ENCODE results near the gene CINP.
"Not testable (repeated sequence)": the region's sequence is repeated elsewhere in the genome, so short reads cannot be mapped to it uniquely, and the experiment has no call there.

The CINP gene

DNA sequence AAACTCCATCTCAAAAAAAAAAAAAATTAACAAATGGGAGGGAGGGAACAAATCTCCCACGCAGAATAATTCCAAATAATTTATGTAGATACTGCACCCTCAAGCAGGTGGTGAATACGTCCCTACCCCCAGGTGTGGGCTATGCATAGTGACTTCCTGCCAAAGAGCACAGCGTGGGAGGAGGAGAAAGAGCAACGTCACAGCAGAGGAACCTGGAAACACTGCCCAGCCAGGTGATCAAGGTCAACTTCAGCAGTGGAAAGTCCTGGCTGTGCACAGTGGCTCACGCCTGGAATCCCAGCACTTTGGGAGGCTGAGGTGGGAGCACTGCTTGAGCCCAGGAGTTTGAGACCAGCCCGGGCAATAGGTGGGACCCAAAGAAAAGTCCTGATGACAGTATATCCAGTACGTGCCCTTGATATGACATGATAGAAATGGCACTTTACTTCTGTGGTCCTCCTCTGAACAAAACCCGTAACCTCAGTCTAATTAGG, 9.5 kb downstream of the CINP start:
- DNase-seq (ENCODE audit: low spot score): no peak

DNA sequence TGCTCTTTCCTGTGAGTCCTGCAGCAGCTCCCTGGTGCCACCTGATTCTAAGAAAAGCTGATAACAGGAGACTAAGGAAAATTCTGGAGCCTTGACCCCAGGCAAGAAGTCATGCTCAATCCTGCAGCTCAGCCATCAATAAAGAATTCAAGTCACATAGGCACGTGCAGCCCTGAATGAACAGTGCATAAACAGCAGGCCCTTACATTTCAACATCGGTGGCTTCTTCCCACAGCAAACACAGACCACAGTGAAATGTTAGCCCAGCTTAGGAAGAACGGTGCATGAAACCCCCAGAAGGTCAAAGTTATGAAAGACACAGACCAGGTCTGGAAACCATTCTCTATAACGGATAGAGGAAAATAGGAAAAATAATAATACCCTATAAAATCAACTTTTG, 10.5 kb downstream of the CINP start:
- DNase-seq (ENCODE audit: low spot score): no peak

DNA sequence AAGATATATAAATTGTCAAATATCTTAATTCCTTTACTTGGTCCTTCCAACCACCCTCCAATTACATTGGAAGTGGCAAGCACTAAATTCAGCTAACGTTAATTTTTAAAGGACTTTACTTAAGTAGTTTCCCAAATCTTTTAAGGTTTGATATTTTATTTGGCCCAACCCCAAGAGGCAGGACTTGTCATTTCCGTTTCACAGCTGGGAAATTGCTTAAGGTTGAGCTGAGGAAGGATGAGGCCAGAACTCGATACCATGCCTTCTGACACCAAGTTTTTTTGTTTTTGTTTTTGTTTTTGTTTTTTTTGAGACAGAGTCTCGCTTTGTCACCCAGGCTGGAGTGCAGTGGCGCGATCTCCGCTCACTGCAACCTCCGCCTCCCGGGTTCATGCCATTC, 11.1 kb downstream of the CINP start:
- not testable (repeated sequence) for DNase-seq (ENCODE audit: low spot score)

DNA sequence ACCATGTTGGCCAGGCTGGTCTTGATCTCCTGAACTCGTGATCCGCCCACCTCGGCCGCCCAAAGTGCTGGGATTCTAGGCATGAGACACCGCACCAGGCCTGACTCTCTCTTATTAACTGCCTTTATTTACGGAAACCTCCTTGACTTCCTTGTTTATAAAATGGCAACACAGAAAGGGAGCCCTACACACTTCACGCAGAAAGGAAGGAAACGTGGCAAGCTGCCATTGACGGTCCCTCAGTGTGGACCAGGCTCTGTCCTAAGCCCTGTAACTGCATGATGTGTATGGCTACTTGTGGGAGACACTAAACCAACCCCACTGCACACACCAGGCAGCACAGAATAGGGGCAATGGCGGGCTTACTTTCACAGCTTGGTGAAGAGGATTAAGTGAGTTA, 11.7 kb downstream of the CINP start:
- no peak for DNase-seq (ENCODE audit: low spot score)

DNA sequence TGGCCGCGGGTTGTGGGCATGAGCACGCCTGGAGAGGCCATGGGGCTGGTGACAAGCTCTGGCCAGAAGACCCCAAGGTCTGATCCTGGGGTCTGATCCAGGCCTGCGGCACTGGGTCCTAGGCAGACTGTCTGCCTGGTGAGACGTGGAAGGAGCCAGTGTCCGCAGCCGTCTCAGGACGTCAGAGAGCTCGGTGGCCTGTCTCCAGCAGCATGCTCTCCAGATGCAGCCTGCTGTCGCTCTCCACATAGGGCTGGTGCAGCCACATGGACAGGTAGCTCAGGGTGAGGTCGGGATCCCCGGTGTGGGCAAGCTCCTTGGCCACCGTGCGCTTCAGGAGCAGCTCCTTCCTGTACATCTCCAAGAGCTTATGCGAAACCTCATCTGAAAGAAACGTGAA, 14.3 kb downstream of the CINP start:
- DNase-seq (ENCODE audit: low spot score): no peak

DNA sequence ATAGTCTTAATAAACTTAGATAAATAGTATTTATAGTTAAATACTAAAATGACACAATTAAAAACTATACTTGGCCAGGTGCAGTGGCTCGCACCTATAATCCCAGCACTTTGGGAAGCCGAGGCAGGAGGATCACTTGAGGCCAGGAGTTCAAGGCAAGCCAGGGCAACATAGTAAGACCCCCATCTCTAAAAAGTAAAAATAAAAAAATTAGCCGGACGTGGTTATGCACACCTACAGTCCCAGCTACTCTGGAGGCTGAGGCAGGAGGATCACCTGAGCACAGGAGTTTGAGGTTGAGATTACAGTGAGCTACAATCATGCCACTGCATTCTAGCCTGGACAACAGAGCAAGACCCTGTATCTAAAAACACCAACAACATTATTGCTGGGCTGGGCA, 16.0 kb downstream of the CINP start:
- no peak for DNase-seq (ENCODE audit: low spot score)

DNA sequence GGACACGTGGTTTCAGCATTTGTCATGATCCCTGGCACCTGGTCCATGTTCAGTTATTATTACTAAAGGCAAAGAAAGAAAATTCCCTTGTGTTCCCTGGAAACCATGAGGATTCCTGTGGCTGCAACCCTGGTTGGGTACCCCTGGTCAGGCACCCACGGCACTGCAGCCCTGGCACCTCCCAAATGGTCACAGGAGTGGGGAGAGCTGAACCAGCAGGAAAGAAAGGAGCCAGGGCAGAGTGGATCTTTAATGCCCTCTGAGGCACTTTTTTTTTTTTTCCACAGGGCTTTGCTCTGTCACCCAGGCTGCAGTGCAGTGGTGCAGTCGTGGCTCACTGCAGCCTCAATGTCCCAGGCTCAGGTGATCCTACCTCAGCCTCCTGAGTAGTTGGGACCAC, 17.5 kb downstream of the CINP start:
- DNase-seq (ENCODE audit: low spot score): no peak

DNA sequence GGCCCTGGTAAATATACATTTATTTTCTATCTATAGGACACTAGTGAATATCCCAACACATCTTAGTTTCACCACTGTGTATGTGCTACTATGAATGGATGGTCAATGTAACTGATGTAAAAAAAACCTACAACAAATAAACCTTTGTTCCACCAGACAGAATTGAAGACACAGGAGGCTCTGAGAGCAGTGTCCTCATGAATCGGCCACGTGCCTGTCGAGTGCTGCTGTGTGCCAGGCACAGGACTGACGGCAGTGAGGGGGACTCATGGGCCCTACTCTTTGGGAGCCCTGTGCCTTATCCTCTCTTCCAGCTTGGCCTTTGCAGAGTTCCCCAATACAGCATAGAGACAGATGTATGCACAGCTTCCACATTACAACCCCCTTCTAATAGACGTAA, 18.2 kb downstream of the CINP start:
- DNase-seq (ENCODE audit: low spot score): no peak

- no peak for DNase-seq (ENCODE audit: low spot score)
Observed at GRCh38 chr14:102344084-102344483, 18.6 kb downstream of the CINP start.

GRCh38 chr14:102342238-102342637, 20.5 kb downstream of the CINP start:
- no peak for DNase-seq (ENCODE audit: low spot score)

DNA sequence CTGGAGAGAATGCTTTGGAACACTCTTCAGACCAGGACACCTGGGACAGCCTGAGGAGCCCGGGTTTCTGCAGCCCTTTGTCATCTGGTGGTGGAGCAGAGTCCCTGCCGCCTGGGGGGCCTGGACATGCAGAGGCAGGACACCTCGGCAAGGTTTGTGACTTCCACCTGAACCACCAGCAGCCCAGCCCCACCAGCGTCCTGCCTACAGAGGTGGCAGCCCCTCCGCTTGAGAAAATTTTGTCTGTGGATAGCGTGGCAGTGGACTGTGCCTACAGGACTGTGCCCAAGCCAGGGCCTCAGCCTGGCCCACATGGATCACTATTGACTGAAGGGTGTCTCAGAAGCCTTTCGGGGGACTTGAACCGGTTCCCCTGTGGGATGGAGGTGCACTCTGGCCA, 21.1 kb downstream of the CINP start:
- DNase-seq (ENCODE audit: low spot score): no peak

- DNase-seq (ENCODE audit: low spot score): no peak
Observed at GRCh38 chr14:102338724-102339123, 24.0 kb downstream of the CINP start.

GRCh38 chr14:102335163-102335562, 27.5 kb downstream of the CINP start:
- DNase-seq (ENCODE audit: low spot score): no peak

DNA sequence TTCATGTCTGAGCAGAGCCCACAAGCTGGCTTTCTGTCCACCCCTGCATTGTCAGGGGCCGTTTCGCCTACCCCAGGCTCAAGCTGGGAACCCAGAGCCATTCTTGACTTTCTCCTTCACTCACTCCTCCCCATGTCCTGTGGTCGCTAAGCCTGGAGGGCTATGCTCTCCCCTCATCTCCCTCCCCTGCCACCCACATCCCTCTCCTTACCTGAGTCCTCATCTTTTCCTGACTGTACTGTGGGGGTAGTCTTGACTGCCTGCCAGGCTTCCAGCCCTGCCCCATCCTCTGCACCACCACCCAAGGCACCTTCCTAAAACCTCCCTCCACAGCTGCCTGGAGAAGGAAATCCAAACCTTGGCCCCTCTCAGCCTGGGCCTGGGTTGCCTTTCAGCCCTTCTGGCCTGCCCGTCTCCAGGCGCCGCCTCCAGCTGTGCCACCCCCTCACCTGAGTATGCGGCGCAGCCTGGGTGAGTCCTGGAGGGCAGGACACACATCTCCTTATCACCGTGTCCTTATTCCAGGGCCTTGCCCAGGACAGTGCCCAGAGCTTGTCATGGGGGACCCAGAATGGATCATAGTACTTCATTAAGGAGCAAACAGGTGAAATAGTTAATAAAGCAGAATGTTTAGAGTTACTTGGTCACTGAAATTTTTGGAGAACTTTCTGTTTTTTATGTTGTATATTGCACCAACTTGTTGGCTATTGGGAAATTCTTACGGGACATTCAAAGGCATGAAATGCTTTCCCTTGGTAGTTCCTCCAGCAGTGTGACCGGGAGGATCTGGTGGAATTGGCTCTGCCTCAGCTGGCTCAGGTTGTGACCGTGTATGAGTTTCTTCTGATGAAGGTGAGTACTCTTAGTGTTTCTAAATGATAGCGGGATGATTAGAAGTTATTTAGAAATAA, 28.6 kb downstream of the CINP start:
- DNase-seq (ENCODE audit: low spot score): no peak

GRCh38 chr14:102333390-102333789, 29.3 kb downstream of the CINP start:
- no peak for DNase-seq (ENCODE audit: low spot score)

DNA sequence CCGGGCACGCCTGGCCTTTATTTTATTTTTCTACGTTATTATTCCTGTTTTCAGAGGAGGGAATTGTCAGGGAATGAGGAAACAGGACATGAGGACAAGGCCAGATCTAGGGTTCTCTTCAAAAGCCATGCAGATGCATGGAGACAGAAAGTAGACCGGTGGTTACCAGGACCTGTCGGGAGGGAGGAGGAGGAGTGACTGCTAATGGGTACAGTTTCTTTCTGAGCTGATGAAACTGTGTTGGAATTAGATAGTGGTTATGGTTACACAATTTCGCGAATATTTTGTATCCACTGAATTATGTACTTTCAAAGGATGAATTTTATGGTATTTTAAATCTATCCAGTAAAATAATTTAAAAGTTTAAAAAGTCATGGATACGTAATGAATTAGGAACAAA, 31.9 kb downstream of the CINP start:
- DNase-seq (ENCODE audit: low spot score): no peak

GRCh38 chr14:102329381-102329780, 33.3 kb downstream of the CINP start:
- DNase-seq (ENCODE audit: low spot score): not testable (repeated sequence)

- DNase-seq (ENCODE audit: low spot score): no peak
Observed at GRCh38 chr14:102326583-102326982, 36.1 kb downstream of the CINP start.

DNA sequence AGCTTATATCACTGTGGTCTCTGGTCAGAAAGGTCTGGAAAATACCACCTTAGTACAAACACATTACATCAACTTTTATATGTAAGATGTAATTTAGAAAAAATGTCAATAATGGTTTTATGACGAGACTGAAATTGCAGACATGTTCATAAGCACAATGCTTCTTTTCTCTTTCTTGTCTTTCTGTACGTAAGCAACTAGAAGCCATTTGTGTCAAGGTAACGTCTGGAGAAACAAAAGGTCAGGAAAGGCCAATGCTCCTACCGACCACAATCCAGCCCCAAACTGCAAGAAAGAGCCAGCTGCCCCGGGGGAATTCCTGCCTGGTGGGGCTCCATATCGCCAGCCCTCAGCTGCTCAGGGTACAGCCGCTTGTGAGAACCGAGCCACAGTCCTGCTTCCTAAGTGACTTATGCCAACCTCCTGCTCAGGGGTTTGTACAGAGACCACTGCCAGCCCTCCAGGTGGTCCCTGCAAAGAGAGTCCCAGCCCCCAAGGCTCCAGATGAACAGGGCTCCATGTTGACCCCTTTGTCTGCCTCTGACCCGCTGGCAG, 36.8 kb downstream of the CINP start:
- DNase-seq (ENCODE audit: low spot score): no peak

GRCh38 chr14:102323102-102323501, 39.6 kb downstream of the CINP start:
- DNase-seq (ENCODE audit: low spot score): peak; percentile 76

DNA sequence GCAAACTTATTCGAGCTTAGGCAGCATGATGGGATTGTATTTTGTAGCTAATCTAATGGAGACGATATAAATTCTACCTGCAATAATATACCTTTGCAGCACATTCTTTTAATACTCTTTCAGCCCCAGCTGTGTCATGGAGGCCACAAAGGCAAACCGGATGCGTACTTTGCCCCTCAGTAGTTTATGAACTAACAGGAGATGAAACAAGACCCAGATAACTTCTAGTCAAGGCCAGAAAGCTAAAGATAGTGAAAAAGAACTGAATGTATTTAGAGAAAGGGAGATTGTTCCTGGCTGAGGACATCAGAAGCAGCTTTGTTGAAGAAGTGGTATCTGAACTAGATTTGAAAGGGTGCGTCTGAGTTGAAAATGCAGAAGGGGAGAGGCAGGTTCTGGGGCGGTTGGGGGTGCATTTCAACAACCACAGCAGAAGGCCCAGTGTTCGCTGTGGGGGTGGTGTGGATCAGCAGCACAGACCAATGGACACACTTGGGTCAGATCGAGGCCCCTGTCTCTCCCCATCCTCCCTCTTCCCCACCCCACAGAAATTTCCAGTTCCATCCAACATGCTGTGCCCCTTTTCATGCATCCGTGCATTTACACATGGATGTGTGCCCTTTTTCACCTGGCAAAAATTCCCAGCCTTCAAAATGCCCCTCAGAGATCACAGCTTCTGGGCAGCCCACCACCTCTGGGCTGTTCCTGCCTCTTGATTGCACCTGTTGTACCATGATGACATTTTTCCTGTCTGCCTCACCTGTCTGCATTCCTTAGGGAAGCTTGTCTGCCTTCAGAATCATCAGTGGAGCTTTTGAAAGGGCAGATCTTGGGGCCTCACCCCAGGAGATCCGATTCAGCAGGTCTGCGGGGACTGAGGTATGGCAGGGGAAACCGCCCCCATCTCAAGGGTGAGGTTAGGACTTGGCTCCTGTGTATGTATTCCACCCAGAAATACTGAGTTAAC, 41.0 kb downstream of the CINP start:
- no peak for DNase-seq (ENCODE audit: low spot score)

DNA sequence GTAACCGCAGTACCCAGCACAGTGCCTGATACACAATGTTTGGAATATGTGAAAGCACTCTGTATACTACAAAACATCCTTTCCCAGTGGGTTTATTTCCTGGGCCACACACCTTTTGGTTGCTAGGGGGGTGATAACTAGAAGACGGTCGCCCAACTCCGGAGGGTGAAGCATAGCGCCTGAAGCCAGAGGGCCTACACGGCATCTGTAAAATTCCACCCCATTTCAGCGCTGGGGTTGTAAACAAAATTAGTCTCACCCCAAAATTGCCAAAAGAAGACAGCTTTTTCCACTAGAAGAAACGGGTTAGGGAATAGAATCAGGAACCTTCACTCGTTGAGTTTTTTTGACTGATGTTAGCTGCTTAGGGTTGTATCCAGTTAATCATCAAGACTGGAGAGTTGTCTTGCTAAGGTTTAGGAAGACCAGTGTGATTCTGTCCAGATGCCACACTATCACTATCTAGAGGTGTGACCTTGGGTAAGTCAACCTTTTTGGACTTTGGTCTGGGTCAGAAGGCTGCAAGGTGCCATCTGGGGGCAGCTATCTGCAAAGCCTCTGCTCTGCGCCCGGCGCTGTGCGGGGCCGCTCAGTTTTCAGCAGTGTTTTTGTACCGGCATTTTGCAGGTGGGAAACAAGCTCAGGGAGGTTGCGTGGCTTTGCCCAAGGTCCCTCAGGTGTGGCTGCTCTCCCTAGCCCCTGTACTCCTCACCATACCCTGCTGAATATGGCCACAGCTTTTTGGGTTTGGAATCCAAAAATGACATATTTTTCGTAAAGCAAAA, 41.8 kb downstream of the CINP start:
- no peak for DNase-seq (ENCODE audit: low spot score)

All from cerebellar cortex (tissue), 1 donor.